NT2/D1 (cell line): Measurements from ENCODE around the gene RAP1A.

Source experiments
- DNase-seq: peaks from one replicate; pipeline ENCODE4 v3.0.0-alpha.2; 2011; ENCODE audit warnings: low read depth, low spot score
- H3K27me3 ChIP-seq: 2 replicates; pipeline ENCODE4 v1.6.0; 2011; ENCODE audit warnings: mild to moderate bottlenecking; ENCODE audit not compliant: insufficient read length, insufficient read depth
- H3K36me3 ChIP-seq: 2 replicates; pipeline ENCODE4 v1.6.1; 2011; ENCODE audit warnings: mild to moderate bottlenecking, low read length, mixed read lengths; ENCODE audit not compliant: insufficient read depth, insufficient read length
- H3K4me1 ChIP-seq: 2 replicates; pipeline ENCODE4 v1.5.1; 2011; ENCODE audit not compliant: insufficient read depth, insufficient read length
- H3K4me3 ChIP-seq: 2 replicates; pipeline ENCODE4 v1.5.1; 2011; ENCODE audit warnings: low read depth; ENCODE audit not compliant: insufficient read length
- H3K9ac ChIP-seq: 2 replicates; pipeline ENCODE4 v1.6.0; 2011; ENCODE audit warnings: low read depth; ENCODE audit not compliant: insufficient read length
- H3K9me3 ChIP-seq: 2 replicates; pipeline ENCODE4 v1.5.1; 2011; ENCODE audit warnings: mild to moderate bottlenecking, low read length; ENCODE audit not compliant: insufficient read depth
- SUZ12 ChIP-seq: IDR thresholded peaks from 2 replicates; pipeline ENCODE4 v1.6.1; 2011; ENCODE audit not compliant: insufficient read length, insufficient read depth; ENCODE audit errors: extremely low read depth
- YY1 ChIP-seq: IDR thresholded peaks from 2 replicates; pipeline ENCODE4 v1.6.1; 2011; ENCODE audit not compliant: insufficient read length, insufficient read depth
- ZNF274 ChIP-seq: IDR thresholded peaks from 2 replicates; pipeline ENCODE4 v1.6.1; 2011; ENCODE audit warnings: mild to moderate bottlenecking, low read depth, low read length

The RAP1A gene

DNA sequence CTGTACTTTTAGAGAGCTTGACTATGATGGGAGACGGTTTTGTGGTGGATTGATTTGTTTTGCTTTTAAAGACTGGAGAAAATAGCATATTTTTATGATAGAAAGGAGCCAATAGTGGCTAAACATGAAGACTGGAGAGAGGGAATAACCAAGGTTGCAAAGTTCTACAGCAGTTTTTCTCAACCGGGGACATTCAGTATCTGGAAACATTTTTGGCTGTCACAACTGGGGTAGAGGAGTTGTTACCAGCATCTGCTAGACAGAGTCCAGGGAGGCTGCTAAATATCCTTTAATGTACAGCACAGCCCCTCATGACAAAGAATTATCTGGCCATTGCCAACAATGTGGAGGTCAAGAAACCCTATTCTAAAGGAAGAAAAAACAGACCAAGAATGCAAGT lies 38.4 kb upstream of the RAP1A start:
- TF ChIP-seq ZNF274 = no peak
- TF ChIP-seq SUZ12 = no peak
- no peak for TF ChIP-seq YY1
- H3K4me3 ChIP-seq = no peak overlapping the region
- H3K9ac ChIP-seq = no peak overlapping the region
- no peaks in the 10 kb centered on the region for H3K9me3 ChIP-seq
- H3K36me3 ChIP-seq = no peaks in the 10 kb centered on the region
- no peaks in the 10 kb centered on the region for H3K27me3 ChIP-seq
- no peak for DNase-seq
- no peaks in the 10 kb centered on the region for H3K4me1 ChIP-seq

DNA sequence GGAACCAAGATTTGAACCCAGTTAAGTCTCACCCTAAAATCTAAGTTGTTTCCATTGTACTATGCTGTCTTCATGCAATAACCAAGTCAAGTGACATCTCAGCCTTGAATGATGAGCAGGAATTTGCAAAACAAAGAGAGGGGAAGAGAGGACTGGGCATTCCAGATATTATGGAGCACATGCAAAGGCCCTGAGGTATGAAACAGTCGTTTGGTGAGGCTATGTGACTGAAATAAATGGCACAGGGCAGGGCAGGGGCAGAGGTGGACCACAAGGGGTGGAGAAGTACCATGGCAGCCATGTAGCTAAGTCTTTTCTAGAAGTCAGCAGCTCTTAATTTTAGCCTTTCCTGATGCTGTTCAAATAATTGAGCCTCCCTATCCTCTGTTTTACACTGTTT lies 37.6 kb upstream of the RAP1A start:
- H3K27me3 ChIP-seq = peaks cover 2% of the 10 kb centered on the region
- no peak for TF ChIP-seq YY1
- TF ChIP-seq ZNF274 = no peak
- no peak for TF ChIP-seq SUZ12
- no peaks in the 10 kb centered on the region for H3K36me3 ChIP-seq
- DNase-seq = no peak
- H3K4me3 ChIP-seq = no peak overlapping the region
- H3K9me3 ChIP-seq = no peaks in the 10 kb centered on the region
- no peak overlapping the region for H3K9ac ChIP-seq
- no peaks in the 10 kb centered on the region for H3K4me1 ChIP-seq

DNA sequence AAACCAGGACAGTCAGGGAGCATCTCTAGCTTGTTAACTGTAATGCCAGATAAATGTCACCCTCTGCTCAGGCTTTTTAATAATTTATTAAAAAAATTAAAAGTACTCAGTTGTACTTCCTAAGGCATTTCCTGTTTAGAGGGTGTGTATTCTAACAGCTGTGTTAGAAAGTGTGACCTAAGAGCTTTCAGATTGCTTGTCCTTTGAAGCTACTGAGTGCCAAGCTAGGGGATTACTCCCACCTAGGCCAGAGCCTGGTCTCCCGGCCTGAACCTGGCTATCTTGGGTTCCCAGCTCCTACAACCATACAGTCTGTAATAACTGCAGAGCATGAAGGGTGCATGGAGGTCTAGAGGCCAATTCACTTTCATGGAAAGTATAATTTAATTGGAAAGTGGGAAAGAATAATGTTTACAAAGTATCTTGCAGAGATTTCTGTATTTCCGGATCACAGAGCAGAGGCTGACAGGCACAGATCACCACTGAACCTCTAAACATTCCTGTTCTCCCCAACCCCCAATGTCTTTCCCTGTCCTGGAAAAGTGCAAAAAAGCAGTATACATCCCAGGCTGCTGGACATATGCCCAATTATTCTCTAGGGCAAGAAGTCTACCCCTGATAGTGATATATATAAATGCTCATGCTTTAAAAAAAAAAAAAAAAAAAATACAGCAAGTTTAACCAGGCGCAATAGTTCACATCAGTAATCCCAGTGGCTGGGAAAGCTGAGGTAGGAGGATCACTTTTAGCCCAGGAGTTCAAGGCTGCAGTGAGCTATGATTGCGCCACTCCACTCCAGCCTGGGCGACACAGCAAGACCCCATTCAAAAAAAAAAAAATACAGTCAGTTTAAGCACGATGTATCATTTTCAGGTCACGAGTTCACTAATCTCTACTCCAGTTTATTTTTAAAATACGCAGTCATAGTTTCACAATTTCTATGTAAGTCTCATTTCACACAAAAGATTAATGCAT lies 36.7 kb upstream of the RAP1A start:
- no peak for DNase-seq
- Histone ChIP-seq H3K9ac (no peak overlapping the region), H3K36me3 (no peaks in the 10 kb centered on the region), H3K27me3 (peaks cover 2% of the 10 kb centered on the region), H3K4me1 (no peaks in the 10 kb centered on the region), H3K9me3 (no peaks in the 10 kb centered on the region), H3K4me3 (no peak overlapping the region)
- TF ChIP-seq SUZ12 (no peak), YY1 (no peak), ZNF274 (no peak)

DNA sequence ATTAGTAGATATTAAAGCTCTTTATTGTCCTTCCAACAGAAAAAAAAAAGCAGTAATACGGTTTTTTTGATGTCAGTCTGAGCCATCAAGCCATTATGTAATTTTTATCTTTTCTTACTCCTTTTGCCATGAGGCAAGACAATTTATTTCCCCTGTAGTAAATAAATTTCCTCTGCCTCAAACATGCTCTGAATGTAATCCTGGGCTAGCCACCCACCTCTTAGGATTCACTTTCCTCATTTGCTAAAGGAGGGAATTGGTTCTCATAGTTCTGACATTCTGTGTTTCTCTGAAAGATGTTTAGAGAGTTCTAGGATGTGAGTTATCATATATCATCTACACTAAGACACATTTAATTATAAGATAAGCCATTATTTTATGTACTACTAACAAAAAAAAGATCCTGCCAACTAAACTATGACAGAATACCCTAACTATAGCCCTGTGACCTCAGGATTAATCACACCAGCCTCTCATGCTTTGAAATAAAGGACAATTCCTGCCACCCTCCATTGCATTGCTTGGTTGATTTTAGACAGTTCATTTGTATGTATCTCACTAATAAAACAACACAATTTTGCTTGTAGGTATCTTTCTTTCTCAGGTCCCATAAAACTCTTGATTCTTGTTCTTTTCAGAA lies 34.0 kb upstream of the RAP1A start:
- Histone ChIP-seq H3K4me1 (no peaks in the 10 kb centered on the region), H3K4me3 (no peak overlapping the region), H3K9me3 (no peaks in the 10 kb centered on the region), H3K9ac (no peak overlapping the region), H3K36me3 (no peaks in the 10 kb centered on the region), H3K27me3 (peaks cover 2% of the 10 kb centered on the region)
- TF ChIP-seq SUZ12 (no peak), YY1 (no peak), ZNF274 (no peak)
- DNase-seq = no peak

DNA sequence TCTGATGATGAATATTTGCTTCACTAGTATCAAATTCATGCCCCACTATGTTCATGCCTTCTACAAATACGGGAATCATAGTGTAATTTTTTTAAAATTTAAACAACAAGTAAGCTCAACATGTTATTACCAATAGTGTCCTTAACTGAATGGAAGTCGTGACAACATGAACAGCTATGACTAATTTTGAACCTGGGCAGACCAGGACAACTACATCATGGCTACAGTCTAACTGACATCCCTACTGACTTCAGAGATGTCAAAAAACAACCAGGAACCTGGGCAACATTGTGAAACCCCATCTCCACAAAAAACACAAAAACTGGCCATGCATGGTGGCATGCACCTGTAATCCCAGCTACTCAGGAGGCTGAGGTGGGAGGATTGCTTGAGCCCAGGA lies 33.5 kb upstream of the RAP1A start:
- TF ChIP-seq YY1 (no peak), ZNF274 (no peak), SUZ12 (no peak)

DNA sequence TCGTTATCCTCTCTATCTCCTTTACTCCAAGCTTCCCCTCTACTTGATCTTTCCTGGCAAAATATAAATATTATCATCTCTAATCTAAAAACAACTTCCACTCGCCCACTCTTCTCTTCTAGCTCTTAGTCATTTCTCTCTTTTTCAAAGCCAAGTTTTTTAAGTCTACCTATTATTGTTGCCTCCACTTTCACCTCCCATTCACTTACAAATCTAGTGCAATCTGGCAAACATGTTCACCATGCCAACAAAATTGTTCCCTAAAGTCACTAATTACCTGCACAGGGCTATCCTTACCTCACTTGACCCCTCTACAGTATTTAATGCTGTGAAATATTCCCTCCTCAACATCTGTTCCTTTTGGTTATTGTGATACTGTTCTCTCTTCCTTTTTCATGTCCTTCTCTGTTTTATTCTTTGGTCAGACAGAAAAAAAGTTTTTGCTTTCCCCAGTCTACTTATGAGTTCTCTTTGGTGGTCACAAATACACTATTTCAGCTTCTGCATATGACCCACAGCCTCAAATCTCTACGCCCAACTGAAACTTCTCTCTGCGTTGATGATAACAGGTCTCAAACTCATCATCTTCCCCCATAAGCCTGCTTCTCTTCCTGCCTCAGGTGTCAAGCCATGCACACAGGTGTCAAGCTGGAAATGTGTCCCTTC lies 31.9 kb upstream of the RAP1A start:
- Histone ChIP-seq H3K36me3 (no peaks in the 10 kb centered on the region), H3K27me3 (peaks cover 2% of the 10 kb centered on the region), H3K4me1 (no peaks in the 10 kb centered on the region), H3K4me3 (no peak overlapping the region), H3K9ac (no peak overlapping the region), H3K9me3 (no peaks in the 10 kb centered on the region)
- TF ChIP-seq SUZ12 = no peak
- no peak for TF ChIP-seq ZNF274
- no peak for TF ChIP-seq YY1
- DNase-seq = no peak

More for the DNA sequence above, 33.5 kb upstream of the RAP1A start:
- no peak overlapping the region for H3K4me3 ChIP-seq
- H3K36me3 ChIP-seq = no peaks in the 10 kb centered on the region
- no peak overlapping the region for H3K9ac ChIP-seq
- peaks cover 2% of the 10 kb centered on the region for H3K27me3 ChIP-seq
- DNase-seq = no peak
- H3K4me1 ChIP-seq = no peaks in the 10 kb centered on the region
- H3K9me3 ChIP-seq = no peaks in the 10 kb centered on the region

DNA sequence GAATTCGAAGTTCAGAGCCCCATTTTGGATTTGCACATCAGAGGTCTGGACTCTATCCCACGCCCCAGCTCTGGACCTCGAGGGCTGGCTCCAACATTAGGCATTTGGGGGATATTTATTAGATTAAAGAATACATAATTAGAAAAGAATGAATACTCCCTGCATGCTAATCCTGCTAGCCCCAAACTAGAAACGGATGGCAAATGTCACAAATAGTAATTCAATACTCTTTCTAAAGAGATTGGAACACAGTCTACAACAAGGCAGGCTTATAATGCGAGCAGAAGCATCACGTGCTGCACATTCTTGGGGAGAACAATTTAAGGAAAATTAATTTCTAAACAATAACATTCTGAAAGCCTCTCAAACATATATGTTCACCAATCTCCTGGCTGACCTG lies 27.7 kb upstream of the RAP1A start:
- Histone ChIP-seq H3K4me1 (no peaks in the 10 kb centered on the region), H3K27me3 (peaks cover under 1% of the 10 kb centered on the region), H3K9ac (no peak overlapping the region), H3K36me3 (no peaks in the 10 kb centered on the region), H3K4me3 (no peak overlapping the region), H3K9me3 (no peaks in the 10 kb centered on the region)
- DNase-seq = no peak
- TF ChIP-seq ZNF274 (no peak), SUZ12 (no peak), YY1 (no peak)
